PC-3 (cell line): ENCODE data around the gene GBX2.

ENCODE experiments used
- CTCF ChIP-seq: fragments of 300-600 bp; sonication (generic); conservative IDR thresholded peaks from 2 replicates; pipeline ENCODE4 v1.5.1; 2017; ENCODE audit warnings: antibody characterized with exemption, low read depth, mild to moderate bottlenecking, low read length
- EZH2 ChIP-seq: fragments of 300-600 bp; sonication (generic); IDR thresholded peaks from one replicate; pipeline ENCODE4 v1.6.1; 2017; ENCODE audit warnings: antibody characterized with exemption, mild to moderate bottlenecking, low read length; ENCODE audit not compliant: unreplicated experiment
- EZH2phosphoT487 ChIP-seq: fragments of 300-600 bp; sonication (generic); IDR thresholded peaks from 2 replicates; pipeline ENCODE4 v1.6.1; 2018; ENCODE audit warnings: mild to moderate bottlenecking, antibody characterized with exemption, low read length, borderline replicate concordance

GRCh38 chr2:236180831-236181453 lies 12.8 kb upstream of the GBX2 start:
- TF ChIP-seq CTCF (peak; percentile 87), EZH2 (no peak), EZH2phosphoT487 (no peak)
